ENCODE measurements around the gene CEMIP2. TPM values are rescaled to one million over a fixed set of nuclear protein-coding genes. Genes with fewer than 3 reads are reported as not detected.
A peak's percentile ranks its signal among the peaks of the same experiment; 100 is the strongest.

Gene CEMIP2
- total RNA-seq, 1 donor from 2014 or later = 58.1 TPM

- TF ChIP-seq CTCF (conservative IDR thresholded peaks at IDR 0.05) = no peak
- peaks cover 57% of the 10 kb centered on the region for H3K36me3 Mint-ChIP-seq
- no peaks in the 10 kb centered on the region for H3K27me3 Mint-ChIP-seq
- DNase-seq (ENCODE audit: extremely low spot score, unreplicated experiment) = no peak
- no peak overlapping the region for H3K4me3 Mint-ChIP-seq
- peaks cover 22% of the 10 kb centered on the region for H3K4me1 Mint-ChIP-seq (ENCODE audit: unreplicated experiment)
- H3K27ac Mint-ChIP-seq = no peak overlapping the region
- H3K9me3 Mint-ChIP-seq = no peaks in the 10 kb centered on the region
Observed at GRCh38 chr9:71746758-71747125, 21.6 kb downstream of the CEMIP2 start.

GRCh38 chr9:71746023-71746757, 22.1 kb downstream of the CEMIP2 start:
- Mint-ChIP-seq H3K4me3 (no peak overlapping the region), H3K9me3 (no peaks in the 10 kb centered on the region), H3K36me3 (peaks cover 55% of the 10 kb centered on the region), H3K27me3 (no peaks in the 10 kb centered on the region), H3K27ac (no peak overlapping the region), H3K4me1 (ENCODE audit: unreplicated experiment) (peaks cover 18% of the 10 kb centered on the region)
- no peak for TF ChIP-seq CTCF (conservative IDR thresholded peaks at IDR 0.05)
- DNase-seq (ENCODE audit: extremely low spot score, unreplicated experiment) = no peak

- H3K36me3 Mint-ChIP-seq = peaks cover 57% of the 10 kb centered on the region
- H3K4me3 Mint-ChIP-seq = no peak overlapping the region
- H3K4me1 Mint-ChIP-seq (ENCODE audit: unreplicated experiment) = peaks cover 23% of the 10 kb centered on the region
Observed at GRCh38 chr9:71744754-71745521, 23.4 kb downstream of the CEMIP2 start.

GRCh38 chr9:71743882-71744281, 24.4 kb downstream of the CEMIP2 start:
- peak overlapping the region; percentile 95 for H3K27ac Mint-ChIP-seq

More at GRCh38 chr9:71744754-71745521, 23.4 kb downstream of the CEMIP2 start:
- no peak for TF ChIP-seq CTCF (conservative IDR thresholded peaks at IDR 0.05)
- Mint-ChIP-seq H3K9me3 (no peaks in the 10 kb centered on the region), H3K27me3 (no peaks in the 10 kb centered on the region), H3K27ac (no peak overlapping the region)
- DNase-seq (ENCODE audit: extremely low spot score, unreplicated experiment) = no peak

GRCh38 chr9:71743217-71743705, 25.1 kb downstream of the CEMIP2 start:
- no peak for DNase-seq (ENCODE audit: extremely low spot score, unreplicated experiment)
- Mint-ChIP-seq H3K9me3 (no peaks in the 10 kb centered on the region), H3K36me3 (peaks cover 55% of the 10 kb centered on the region), H3K27me3 (no peaks in the 10 kb centered on the region), H3K27ac (peak overlapping the region; percentile 95), H3K4me1 (ENCODE audit: unreplicated experiment) (peaks cover 28% of the 10 kb centered on the region), H3K4me3 (peak overlapping the region; percentile 53)
- TF ChIP-seq CTCF (conservative IDR thresholded peaks at IDR 0.05) = no peak

More at GRCh38 chr9:71743882-71744281, 24.4 kb downstream of the CEMIP2 start:
- no peak for TF ChIP-seq CTCF (conservative IDR thresholded peaks at IDR 0.05)
- Mint-ChIP-seq H3K27me3 (no peaks in the 10 kb centered on the region), H3K9me3 (no peaks in the 10 kb centered on the region), H3K36me3 (peaks cover 59% of the 10 kb centered on the region), H3K4me1 (ENCODE audit: unreplicated experiment) (peaks cover 28% of the 10 kb centered on the region), H3K4me3 (peak overlapping the region; percentile 53)
- DNase-seq (ENCODE audit: extremely low spot score, unreplicated experiment) = no peak

Data from type B pancreatic cell (in vitro differentiated cells).